Fibroblast of lung (primary cell): ENCODE measurements around the gene ADGRV1. TPM values are rescaled to one million over a fixed set of nuclear protein-coding genes. Genes with fewer than 3 reads are reported as not detected.

ENCODE experiments used
- DNase-seq, 2 donors: peaks; one replicate each; pipeline versions ENCODE4 v3.0.0 to v3.0.0-alpha.2; 2010; ENCODE audit warnings: low read depth in 2 of 2
- H2AFZ ChIP-seq: 2 replicates; pipeline ENCODE4 v1.5.1; 2012; ENCODE audit warnings: low read length, control low read depth, inconsistent platforms
- H3K27ac ChIP-seq: 2 replicates; pipeline ENCODE4 v1.5.1; 2011; ENCODE audit warnings: low read length, control low read depth; ENCODE audit not compliant: insufficient read depth
- H3K27me3 ChIP-seq: 2 replicates; pipeline ENCODE4 v1.5.1; 2011; ENCODE audit warnings: mild to moderate bottlenecking, low read length; ENCODE audit not compliant: control insufficient read depth, insufficient read depth
- H3K36me3 ChIP-seq: 2 replicates; pipeline ENCODE4 v1.5.1; 2011; ENCODE audit warnings: low read length; ENCODE audit not compliant: control insufficient read depth, insufficient read depth
- H3K4me1 ChIP-seq: 2 replicates; pipeline ENCODE4 v1.5.1; 2011; ENCODE audit warnings: low read length; ENCODE audit not compliant: control insufficient read depth, insufficient read depth; ENCODE audit errors: extremely low read depth
- H3K4me2 ChIP-seq: 2 replicates; pipeline ENCODE4 v1.5.1; 2011; ENCODE audit warnings: low read length, control low read depth; ENCODE audit not compliant: insufficient read depth; ENCODE audit errors: extremely low read depth
- H3K4me3 ChIP-seq, 4 experiments: fragments of 200-600 bp in 1 of 4; sonication (generic) in 1 of 4; replicated peaks in 1 of 4; 2 replicates each; pipeline ENCODE4 v1.5.1; 2011 to 2016; ENCODE audit warnings: low read length in 4 of 4, low read depth in 3 of 4, mild to moderate bottlenecking in 3 of 4, control low read depth in 2 of 4, inconsistent platforms in 1 of 4, mixed read lengths in 1 of 4; ENCODE audit not compliant: insufficient read depth in 1 of 4; ENCODE audit errors: control extremely low read depth in 1 of 4
- H3K79me2 ChIP-seq: 2 replicates; pipeline ENCODE4 v1.5.1; 2012; ENCODE audit warnings: mild to moderate bottlenecking, low read length, inconsistent platforms; ENCODE audit not compliant: control insufficient read depth, insufficient read depth
- H3K9ac ChIP-seq: 2 replicates; pipeline ENCODE4 v1.5.1; 2011; ENCODE audit warnings: mild to moderate bottlenecking, low read length, control low read depth; ENCODE audit not compliant: insufficient read depth
- H3K9me3 ChIP-seq: 2 replicates; pipeline ENCODE4 v1.5.1; 2012; ENCODE audit warnings: low read depth, low read length; ENCODE audit not compliant: control insufficient read depth, insufficient read depth
- H4K20me1 ChIP-seq: 2 replicates; pipeline ENCODE4 v1.5.1; 2011; ENCODE audit warnings: low read length; ENCODE audit not compliant: control insufficient read depth, insufficient read depth; ENCODE audit errors: extremely low read depth
- CTCF ChIP-seq, 2 donors: IDR thresholded peaks in 1 of 2; conservative IDR thresholded peaks in 1 of 2; 1 replicate in 1 of 2; 2 replicates in 1 of 2; pipeline ENCODE4 v1.5.1; 2011 to 2012; ENCODE audit warnings: low read length in 2 of 2, control low read depth in 1 of 2, inconsistent platforms in 1 of 2, low read depth in 1 of 2, mild to moderate bottlenecking in 1 of 2
- EZH2 ChIP-seq: IDR thresholded peaks from 2 replicates; pipeline ENCODE4 v1.5.1; 2012; ENCODE audit warnings: low read length, control low read depth, mild to moderate bottlenecking; ENCODE audit errors: missing control alignments
- polyA plus RNA-seq, 2 donors: library from polyadenylated mRNA; depleted of rRNA in 1 of 2; stranded (reverse) in 1 of 2; unstranded in 1 of 2; fragments of >200 nt; gene quantifications; 2 replicates each; pipeline ENCODE4 v1.2.1, GENCODE V29; 2011 to 2012; ENCODE audit warnings: missing spikeins in 1 of 2
- total RNA-seq: library from RNA; depleted of rRNA; stranded (reverse); fragments of >200 nt; gene quantifications from 2 replicates; pipeline ENCODE4 v1.2.1, GENCODE V29; 2014

The ADGRV1 gene
- total and polyA plus RNA-seq, 2 donors (not counting 1 experiment from before 2014, with no cell fraction given): 0.15 to 0.17 TPM

- Histone ChIP-seq H3K4me3 (no peak overlapping the region), H3K9ac (no peak overlapping the region), H3K27me3 (no peaks in the 10 kb centered on the region), H3K79me2 (no peaks in the 10 kb centered on the region), H3K27ac (no peak overlapping the region), H3K4me1 (no peaks in the 10 kb centered on the region), H3K4me2 (no peak overlapping the region), H3K36me3 (no peaks in the 10 kb centered on the region), H4K20me1 (no peaks in the 10 kb centered on the region), H2AFZ (no peak overlapping the region), H3K9me3 (no peaks in the 10 kb centered on the region)
- TF ChIP-seq CTCF (conservative IDR thresholded peaks at IDR 0.05 in 1 of 2, IDR thresholded peaks at IDR 0.05 in 1 of 2; ENCODE audit: low read depth in 1 of 2, low read length in 2 of 2) (no peak), EZH2 (no peak)
- no peak for DNase-seq
Measured at GRCh38 chr5:91007251-91007650, 448.7 kb downstream of the ADGRV1 start.

- H3K4me2 ChIP-seq: no peak overlapping the region
- TF ChIP-seq CTCF (conservative IDR thresholded peaks at IDR 0.05 in 1 of 2, IDR thresholded peaks at IDR 0.05 in 1 of 2; ENCODE audit: low read depth in 1 of 2, low read length in 2 of 2) (no peak), EZH2 (no peak)
- no peak overlapping the region for H3K9ac ChIP-seq
- no peaks in the 10 kb centered on the region for H4K20me1 ChIP-seq
- H3K79me2 ChIP-seq: no peaks in the 10 kb centered on the region
- no peak for DNase-seq
- H3K4me3 ChIP-seq: no peak overlapping the region
- H2AFZ ChIP-seq: no peak overlapping the region
- no peaks in the 10 kb centered on the region for H3K4me1 ChIP-seq
- H3K27me3 ChIP-seq: no peaks in the 10 kb centered on the region
- no peaks in the 10 kb centered on the region for H3K9me3 ChIP-seq
- H3K27ac ChIP-seq: no peak overlapping the region
- no peaks in the 10 kb centered on the region for H3K36me3 ChIP-seq
Measured at GRCh38 chr5:91007780-91008402, 449.3 kb downstream of the ADGRV1 start.

- no peaks in the 10 kb centered on the region for H3K36me3 ChIP-seq
- TF ChIP-seq EZH2 (no peak), CTCF (conservative IDR thresholded peaks at IDR 0.05 in 1 of 2, IDR thresholded peaks at IDR 0.05 in 1 of 2; ENCODE audit: low read depth in 1 of 2, low read length in 2 of 2) (no peak)
Measured at GRCh38 chr5:91010090-91010489, 451.5 kb downstream of the ADGRV1 start.

More at GRCh38 chr5:91010090-91010489, 451.5 kb downstream of the ADGRV1 start:
- Histone ChIP-seq H3K9me3 (no peaks in the 10 kb centered on the region), H3K4me3 (no peak overlapping the region), H2AFZ (no peak overlapping the region), H3K4me1 (no peaks in the 10 kb centered on the region), H4K20me1 (no peaks in the 10 kb centered on the region), H3K4me2 (no peak overlapping the region), H3K27ac (no peak overlapping the region), H3K27me3 (no peaks in the 10 kb centered on the region), H3K79me2 (no peaks in the 10 kb centered on the region), H3K9ac (no peak overlapping the region)
- DNase-seq: no peak
